Measurements from ENCODE around the gene SLC9A9.

- no peak for TF ChIP-seq POLR2A (IDR thresholded peaks at IDR 0.05; ENCODE audit: extremely low read depth, insufficient read length)
- TF ChIP-seq, protein P1, sequence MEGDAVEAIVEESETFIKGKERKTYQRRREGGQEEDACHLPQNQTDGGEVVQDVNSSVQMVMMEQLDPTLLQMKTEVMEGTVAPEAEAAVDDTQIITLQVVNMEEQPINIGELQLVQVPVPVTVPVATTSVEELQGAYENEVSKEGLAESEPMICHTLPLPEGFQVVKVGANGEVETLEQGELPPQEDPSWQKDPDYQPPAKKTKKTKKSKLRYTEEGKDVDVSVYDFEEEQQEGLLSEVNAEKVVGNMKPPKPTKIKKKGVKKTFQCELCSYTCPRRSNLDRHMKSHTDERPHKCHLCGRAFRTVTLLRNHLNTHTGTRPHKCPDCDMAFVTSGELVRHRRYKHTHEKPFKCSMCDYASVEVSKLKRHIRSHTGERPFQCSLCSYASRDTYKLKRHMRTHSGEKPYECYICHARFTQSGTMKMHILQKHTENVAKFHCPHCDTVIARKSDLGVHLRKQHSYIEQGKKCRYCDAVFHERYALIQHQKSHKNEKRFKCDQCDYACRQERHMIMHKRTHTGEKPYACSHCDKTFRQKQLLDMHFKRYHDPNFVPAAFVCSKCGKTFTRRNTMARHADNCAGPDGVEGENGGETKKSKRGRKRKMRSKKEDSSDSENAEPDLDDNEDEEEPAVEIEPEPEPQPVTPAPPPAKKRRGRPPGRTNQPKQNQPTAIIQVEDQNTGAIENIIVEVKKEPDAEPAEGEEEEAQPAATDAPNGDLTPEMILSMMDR (IDR thresholded peaks at IDR 0.05; ENCODE audit: low read depth, low read length) = no peak
- TF ChIP-seq MAX (IDR thresholded peaks at IDR 0.05; ENCODE audit: low read depth, low read length) = no peak
Observed at GRCh38 chr3:143360244-143360643, 488.0 kb downstream of the SLC9A9 start.

Data from NB4 (cell line).